Forelimb muscle (tissue), 1 donor: ENCODE results near the gene CPPED1. TPM values are rescaled to one million over a fixed set of nuclear protein-coding genes. Genes with fewer than 3 reads are reported as not detected.

Source experiments
- DNase-seq: peaks from one replicate; pipeline ENCODE4 v3.0.0-alpha.2; 2013; ENCODE audit warnings: low read depth
- polyA plus RNA-seq: library from polyadenylated mRNA; unstranded; fragments of 120-200 nt; gene quantifications from one replicate; pipeline ENCODE4 v1.2.1, GENCODE V29; 2013; ENCODE audit not compliant: insufficient read length

Gene CPPED1
- polyA plus RNA-seq, 1 donor: 7.0 TPM

GRCh38 chr16:12735805-12736204 is 67.9 kb downstream of the CPPED1 start:
- DNase-seq: no peak

- DNase-seq: no peak
These were observed 71.1 kb downstream of the CPPED1 start for GRCh38 chr16:12732600-12732999.

GRCh38 chr16:12729448-12729847 is 74.2 kb downstream of the CPPED1 start:
- DNase-seq: no peak

GRCh38 chr16:12728469-12728868 is 75.2 kb downstream of the CPPED1 start:
- DNase-seq: no peak

- no peak for DNase-seq
These were observed 79.5 kb downstream of the CPPED1 start for GRCh38 chr16:12724226-12724625.

GRCh38 chr16:12723681-12724080 is 80.0 kb downstream of the CPPED1 start:
- no peak for DNase-seq

- DNase-seq: no peak
These were observed 81.8 kb downstream of the CPPED1 start for GRCh38 chr16:12721841-12722421.

GRCh38 chr16:12719972-12720371 is 83.7 kb downstream of the CPPED1 start:
- DNase-seq: no peak

GRCh38 chr16:12716658-12717057 is 87.0 kb downstream of the CPPED1 start:
- no peak for DNase-seq

- DNase-seq: no peak
These were observed 93.9 kb downstream of the CPPED1 start for GRCh38 chr16:12709807-12710206.

- DNase-seq: no peak
These were observed 95.4 kb downstream of the CPPED1 start for GRCh38 chr16:12708266-12708665.

GRCh38 chr16:12706628-12707027 is 97.1 kb downstream of the CPPED1 start:
- no peak for DNase-seq

- no peak for DNase-seq
These were observed 99.1 kb downstream of the CPPED1 start for GRCh38 chr16:12704492-12705111.

- DNase-seq: no peak
These were observed 99.8 kb downstream of the CPPED1 start for GRCh38 chr16:12703935-12704334.

- DNase-seq: no peak
These were observed 103.5 kb downstream of the CPPED1 start for GRCh38 chr16:12700161-12700560.

- DNase-seq: no peak
These were observed 104.5 kb downstream of the CPPED1 start for GRCh38 chr16:12699161-12699560.

- no peak for DNase-seq
These were observed 106.2 kb downstream of the CPPED1 start for GRCh38 chr16:12697437-12697836.

- no peak for DNase-seq
These were observed 108.2 kb downstream of the CPPED1 start for GRCh38 chr16:12695454-12695853.

- no peak for DNase-seq
These were observed 113.7 kb downstream of the CPPED1 start for GRCh38 chr16:12690024-12690423.

GRCh38 chr16:12688951-12689850 is 114.5 kb downstream of the CPPED1 start:
- no peak for DNase-seq

- DNase-seq: no peak
These were observed 117.9 kb downstream of the CPPED1 start for GRCh38 chr16:12685806-12686205.

- no peak for DNase-seq
These were observed 121.1 kb downstream of the CPPED1 start for GRCh38 chr16:12682432-12683165.
